ENCODE measurements around the gene GPR15. TPM values are rescaled to one million over a fixed set of nuclear protein-coding genes. Genes with fewer than 3 reads are reported as not detected.

GPR15 gene
- total and polyA plus RNA-seq, 10 donors: 0.30 to 11.9 (median 2.6) TPM; not detected in 1

DNA sequence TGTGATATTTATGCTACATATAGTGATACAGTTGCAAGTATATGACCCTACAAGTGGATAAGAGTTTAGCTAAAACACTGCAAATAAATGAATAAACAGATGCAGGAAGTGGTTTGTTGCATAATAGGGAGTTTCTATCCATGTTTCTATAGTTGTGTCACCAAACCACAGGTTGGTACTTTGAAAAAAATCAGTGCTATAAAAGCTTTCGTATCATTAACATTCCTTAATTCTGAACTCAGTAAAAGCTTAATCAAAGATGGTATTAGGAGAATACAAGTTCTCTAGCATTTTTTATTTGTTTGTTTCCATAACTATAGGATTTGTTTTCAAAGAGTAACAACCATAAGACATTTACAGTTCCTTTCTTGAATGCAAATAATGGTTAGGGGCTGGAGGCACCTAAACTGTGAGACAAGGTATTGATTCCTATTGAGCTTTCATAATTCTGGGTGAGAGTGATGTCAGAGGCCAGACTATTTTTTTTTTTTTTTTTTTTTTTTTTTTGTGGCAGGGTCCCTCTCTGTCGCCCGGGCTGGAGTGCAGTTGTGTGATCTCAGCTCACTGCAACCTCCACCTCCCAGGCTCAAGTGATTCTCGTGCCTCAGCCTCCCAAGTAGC is 32.0 kb downstream of the GPR15 start:
- no peak for DNase-seq
- Histone ChIP-seq H3K4me3 (no peak overlapping the region), H3K27ac (peak overlapping the region in 6 of 8 donors; percentile 28 to 81 (median 60)), H3K36me3 (no peaks in the 10 kb centered on the region), H3K9me3 (no peaks in the 10 kb centered on the region), H3K27me3 (replicated peaks in 1 of 7) (no peaks in the 10 kb centered on the region), H3K4me1 (peaks cover 0 to 47% (median 19%) of the 10 kb centered on the region in 6 donors)
- TF ChIP-seq, protein P1, sequence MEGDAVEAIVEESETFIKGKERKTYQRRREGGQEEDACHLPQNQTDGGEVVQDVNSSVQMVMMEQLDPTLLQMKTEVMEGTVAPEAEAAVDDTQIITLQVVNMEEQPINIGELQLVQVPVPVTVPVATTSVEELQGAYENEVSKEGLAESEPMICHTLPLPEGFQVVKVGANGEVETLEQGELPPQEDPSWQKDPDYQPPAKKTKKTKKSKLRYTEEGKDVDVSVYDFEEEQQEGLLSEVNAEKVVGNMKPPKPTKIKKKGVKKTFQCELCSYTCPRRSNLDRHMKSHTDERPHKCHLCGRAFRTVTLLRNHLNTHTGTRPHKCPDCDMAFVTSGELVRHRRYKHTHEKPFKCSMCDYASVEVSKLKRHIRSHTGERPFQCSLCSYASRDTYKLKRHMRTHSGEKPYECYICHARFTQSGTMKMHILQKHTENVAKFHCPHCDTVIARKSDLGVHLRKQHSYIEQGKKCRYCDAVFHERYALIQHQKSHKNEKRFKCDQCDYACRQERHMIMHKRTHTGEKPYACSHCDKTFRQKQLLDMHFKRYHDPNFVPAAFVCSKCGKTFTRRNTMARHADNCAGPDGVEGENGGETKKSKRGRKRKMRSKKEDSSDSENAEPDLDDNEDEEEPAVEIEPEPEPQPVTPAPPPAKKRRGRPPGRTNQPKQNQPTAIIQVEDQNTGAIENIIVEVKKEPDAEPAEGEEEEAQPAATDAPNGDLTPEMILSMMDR (IDR thresholded peaks at IDR 0.05 in 8 of 11, conservative IDR thresholded peaks at IDR 0.05 in 3 of 11): no peak
- TF ChIP-seq POLR2AphosphoS5 (IDR thresholded peaks at IDR 0.05): no peak
- no peak for TF ChIP-seq POLR2A (IDR thresholded peaks at IDR 0.05)
- WGBS, 5 donors: 48 to 68% (median 60%) methylated on average over 4 of the region's 4 CpGs
- intact Hi-C loops (cut with DNase I; ENCODE audit: low total_unique reads): no loop called here

DNA sequence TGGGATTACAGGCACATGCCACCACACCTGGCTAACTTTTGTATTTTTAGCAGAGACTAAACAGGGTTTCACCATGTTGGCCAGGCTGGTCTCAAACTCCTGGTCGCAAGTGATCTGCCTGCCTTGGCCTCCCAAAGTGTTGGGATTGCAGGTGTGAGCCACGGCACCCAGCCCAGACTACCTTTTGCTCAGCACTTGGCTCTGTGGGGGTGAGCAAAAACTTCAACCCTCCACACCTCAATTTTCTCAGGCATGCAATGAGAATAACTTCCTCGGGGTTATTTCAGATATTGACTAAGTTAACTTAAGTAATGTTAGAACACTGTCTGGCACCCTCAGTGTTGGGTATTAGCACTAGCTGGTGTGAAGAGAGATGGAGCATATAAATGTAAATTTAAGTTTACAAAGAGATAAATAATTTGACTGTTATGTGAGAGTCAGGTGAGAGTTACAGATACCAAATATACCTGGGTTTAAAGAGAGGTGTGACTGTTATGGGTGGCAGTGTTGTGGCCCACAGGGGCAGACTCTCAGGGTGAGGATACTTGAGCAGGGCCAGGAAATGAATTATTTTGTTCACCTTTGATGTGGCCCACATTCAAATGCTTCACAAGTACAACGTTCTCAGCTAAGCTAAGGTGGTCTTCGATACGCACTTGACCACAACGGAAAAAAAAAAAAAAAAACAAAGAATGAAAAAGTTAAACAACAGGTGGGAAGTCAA is 32.7 kb downstream of the GPR15 start:
- DNase-seq: no peak
- WGBS, 5 donors: 44 to 70% (median 64%) methylated on average over 7 of the region's 7 CpGs

DNA sequence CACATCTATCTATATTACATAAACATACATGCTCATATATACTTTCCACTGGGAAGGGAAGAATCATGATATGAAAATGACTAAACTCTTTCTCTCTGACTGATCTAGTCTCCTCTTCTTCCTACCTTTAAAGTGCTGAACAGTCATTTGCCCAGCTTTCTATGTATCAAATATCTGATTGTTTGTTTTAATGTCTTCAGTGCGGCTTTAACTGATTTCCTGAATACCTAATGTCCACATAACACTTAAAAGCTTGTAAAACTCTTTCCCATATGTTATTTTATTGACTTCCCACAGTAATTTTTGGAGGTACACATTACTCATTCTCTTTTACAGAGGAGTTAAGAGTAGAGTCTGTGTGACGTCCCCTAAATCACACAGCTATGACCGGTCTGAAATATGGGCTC is 33.5 kb downstream of the GPR15 start:
- intact Hi-C loops (cut with DNase I; ENCODE audit: low total_unique reads): no loop called here
- peak overlapping the region in 7 of 8 donors; percentile 14 to 81 (median 46) for H3K27ac ChIP-seq
- H3K27me3 ChIP-seq (replicated peaks in 1 of 7): no peaks in the 10 kb centered on the region
- TF ChIP-seq POLR2AphosphoS5 (IDR thresholded peaks at IDR 0.05) (no peak), POLR2A (IDR thresholded peaks at IDR 0.05) (no peak)
- TF ChIP-seq, protein P1 (IDR thresholded peaks at IDR 0.05 in 8 of 11, conservative IDR thresholded peaks at IDR 0.05 in 3 of 11): no peak
- no peaks in the 10 kb centered on the region for H3K9me3 ChIP-seq
- DNase-seq: no peak
- WGBS, 5 donors: 47 to 79% (median 53%) methylated on average over 3 of the region's 3 CpGs
- no peaks in the 10 kb centered on the region for H3K36me3 ChIP-seq
- no peak overlapping the region for H3K4me3 ChIP-seq
- H3K4me1 ChIP-seq: peaks cover 0 to 47% (median 19%) of the 10 kb centered on the region in 6 donors

More for the DNA sequence above, 32.7 kb downstream of the GPR15 start:
- H3K9me3 ChIP-seq: no peaks in the 10 kb centered on the region
- no peaks in the 10 kb centered on the region for H3K36me3 ChIP-seq
- intact Hi-C loops (cut with DNase I; ENCODE audit: low total_unique reads): no loop called here
- H3K4me1 ChIP-seq: peaks cover 0 to 47% (median 19%) of the 10 kb centered on the region in 6 donors
- TF ChIP-seq, protein P1 (IDR thresholded peaks at IDR 0.05 in 8 of 11, conservative IDR thresholded peaks at IDR 0.05 in 3 of 11): no peak
- peak overlapping the region in 6 of 8 donors; percentile 22 to 81 (median 60) for H3K27ac ChIP-seq
- H3K27me3 ChIP-seq (replicated peaks in 1 of 7): no peaks in the 10 kb centered on the region
- no peak overlapping the region for H3K4me3 ChIP-seq

DNA sequence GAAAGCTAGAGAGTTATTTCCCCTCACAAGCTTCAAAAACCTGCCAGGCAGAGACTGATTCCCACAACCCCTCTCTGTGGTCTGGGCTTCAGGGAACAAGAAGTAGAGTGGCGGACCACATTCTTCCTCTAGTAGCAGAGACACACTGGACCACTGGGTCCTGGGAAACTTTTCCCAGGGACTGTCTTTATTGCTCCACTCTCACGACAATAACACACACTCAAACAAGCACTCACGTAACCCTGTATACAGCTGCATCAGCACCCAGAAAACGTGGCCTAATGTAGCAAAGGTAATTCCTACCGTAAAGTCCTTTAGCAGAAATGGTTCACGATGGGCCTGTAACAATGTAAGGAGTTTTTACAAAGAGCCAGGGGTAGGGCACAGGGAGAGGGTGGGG is 34.1 kb downstream of the GPR15 start:
- Histone ChIP-seq H3K27ac (peak overlapping the region in 4 of 8 donors; percentile 20 to 81 (median 58)), H3K4me3 (no peak overlapping the region), H3K27me3 (replicated peaks in 1 of 7) (no peaks in the 10 kb centered on the region), H3K9me3 (no peaks in the 10 kb centered on the region), H3K4me1 (peaks cover 0 to 47% (median 19%) of the 10 kb centered on the region in 6 donors), H3K36me3 (no peaks in the 10 kb centered on the region)
- TF ChIP-seq POLR2A (IDR thresholded peaks at IDR 0.05) (no peak), POLR2AphosphoS5 (IDR thresholded peaks at IDR 0.05) (no peak)
- TF ChIP-seq, protein P1 (IDR thresholded peaks at IDR 0.05 in 8 of 11, conservative IDR thresholded peaks at IDR 0.05 in 3 of 11): no peak
- 74 to 86% (median 81%) methylated on average over 6 of the region's 6 CpGs for WGBS, 5 donors
- DNase-seq: no peak
- intact Hi-C loops (cut with DNase I; ENCODE audit: low total_unique reads): no loop called here

All from spleen (tissue), 11 donors.